HepG2 (cell line): ENCODE measurements around the gene HMG20B. TPM values are rescaled to one million over a fixed set of nuclear protein-coding genes. Genes with fewer than 3 reads are reported as not detected.

ENCODE experiments used
- ARHGAP35 ChIP-seq: sonication (generic); formaldehyde crosslinking; IDR thresholded peaks from 2 replicates; pipeline ENCODE4 v1.9.0; 2022; ENCODE audit warnings: mild to moderate bottlenecking, inconsistent platforms, moderate library complexity, missing genetic modification reagents, borderline replicate concordance
- ARNTL ChIP-seq: sonication (generic); formaldehyde crosslinking; IDR thresholded peaks from 2 replicates; pipeline ENCODE4 v1.4.0; 2020; ENCODE audit warnings: mild to moderate bottlenecking, missing genetic modification reagents
- FLYWCH1 ChIP-seq: sonication (generic); formaldehyde crosslinking; IDR thresholded peaks from 2 replicates; pipeline ENCODE4 v1.8.1; 2023; ENCODE audit warnings: mild to moderate bottlenecking, missing genetic modification reagents
- LCORL ChIP-seq, 2 experiments: fragments of 450-650 bp in 1 of 2; sonication (generic) in 1 of 2; formaldehyde crosslinking in 1 of 2; IDR thresholded peaks; 2 replicates each; pipeline versions ENCODE4 v1.5.0 to v1.6.1; 2017 to 2020; ENCODE audit warnings: antibody characterized with exemption in 1 of 2, missing genetic modification reagents in 1 of 2
- NR1H2 ChIP-seq: sonication (generic); formaldehyde crosslinking; IDR thresholded peaks from 2 replicates; pipeline ENCODE4 v1.8.1; 2022; ENCODE audit warnings: low read depth, missing genetic modification reagents, borderline replicate concordance
- SMYD3 ChIP-seq: sonication (generic); formaldehyde crosslinking; IDR thresholded peaks from 2 replicates; pipeline ENCODE4 v1.8.1; 2023; ENCODE audit warnings: mild to moderate bottlenecking, missing genetic modification reagents
- SRSF1 ChIP-seq: fragments of 200-400 bp; formaldehyde crosslinking; optimal IDR thresholded peaks from 2 replicates; pipeline ENCODE3; 2017; ENCODE audit warnings: mild to moderate bottlenecking, low read depth, low read length, moderate library complexity
- TEAD2 ChIP-seq: sonication (generic); formaldehyde crosslinking; IDR thresholded peaks from 2 replicates; pipeline ENCODE4 v1.9.0; 2021; ENCODE audit warnings: missing genetic modification reagents
- THAP11 ChIP-seq: IDR thresholded peaks from 2 replicates; pipeline ENCODE4 v1.6.1; 2016; ENCODE audit warnings: missing biosample characterization, missing genetic modification reagents
- ZMAT3 ChIP-seq: sonication (generic); formaldehyde crosslinking; conservative IDR thresholded peaks from 2 replicates; pipeline ENCODE4 v1.7.0; 2021; ENCODE audit warnings: missing genetic modification reagents
- ZMYM3 ChIP-seq: sonication (generic); formaldehyde crosslinking; IDR thresholded peaks from 2 replicates; pipeline ENCODE4 v1.5.1; 2020; ENCODE audit warnings: mild to moderate bottlenecking, missing genetic modification reagents
- ZNF792 ChIP-seq: IDR thresholded peaks from 2 replicates; pipeline ENCODE4 v1.6.1; 2016
- ZSCAN20 ChIP-seq: sonication (generic); formaldehyde crosslinking; IDR thresholded peaks from 2 replicates; pipeline ENCODE4 v1.4.0; 2020; ENCODE audit warnings: missing genetic modification reagents, mild to moderate bottlenecking, borderline replicate concordance
- polyA plus RNA-seq, 8 experiments: library from polyadenylated mRNA; depleted of rRNA in 3 of 8; stranded (reverse) in 7 of 8; unstranded in 1 of 8; fragments of >200 nt; fragmentation: Illumina TruSeq in 4 of 8; extraction: Trizol in 4 of 8; gene quantifications; 2 replicates each; pipeline versions ENCODE4 v1.2.1 to v1.2.3, GENCODE V29; 2011 to 2016; ENCODE audit warnings: low read depth in 4 of 8, missing spikeins in 1 of 8, mixed read lengths in 1 of 8; ENCODE audit not compliant: insufficient read depth in 1 of 8
- total RNA-seq, 5 experiments: library from RNA; depleted of rRNA; stranded (reverse); fragments of >200 nt; fragmentation: Illumina TruSeq; extraction: Trizol; gene quantifications; 2 replicates each; pipeline ENCODE4 v1.2.3, GENCODE V29; 2016; ENCODE audit warnings: low read depth in 1 of 5
- TF ChIP-seq, protein P1 (sequence below): sonication (generic); formaldehyde crosslinking; IDR thresholded peaks from 2 replicates; pipeline ENCODE4 v1.5.0; 2020; ENCODE audit warnings: mild to moderate bottlenecking, missing genetic modification reagents, borderline replicate concordance
- TF ChIP-seq, protein P2 (sequence below): sonication (generic); formaldehyde crosslinking; conservative IDR thresholded peaks from 2 replicates; pipeline ENCODE4 v1.4.0; 2020; ENCODE audit warnings: missing genetic modification reagents
- TF ChIP-seq, protein P3 (sequence below): fragments of 450-650 bp; IDR thresholded peaks from 2 replicates; pipeline ENCODE4 v1.6.1; 2017
- TF ChIP-seq, protein P4 (sequence below): fragments of 450-650 bp; IDR thresholded peaks from 2 replicates; pipeline ENCODE4 v1.6.1; 2017; ENCODE audit warnings: mild to moderate bottlenecking
- TF ChIP-seq, protein P5 (sequence below): sonication (generic); formaldehyde crosslinking; IDR thresholded peaks from 2 replicates; pipeline ENCODE4 v1.8.0; 2023; ENCODE audit warnings: mild to moderate bottlenecking, missing genetic modification reagents

Gene HMG20B
- total and polyA plus RNA-seq, 2 of the 13 experiments (the other 11 are each of a cell fraction or from before 2014, with no cell fraction given), result 23.9 to 29.2 TPM

DNA sequence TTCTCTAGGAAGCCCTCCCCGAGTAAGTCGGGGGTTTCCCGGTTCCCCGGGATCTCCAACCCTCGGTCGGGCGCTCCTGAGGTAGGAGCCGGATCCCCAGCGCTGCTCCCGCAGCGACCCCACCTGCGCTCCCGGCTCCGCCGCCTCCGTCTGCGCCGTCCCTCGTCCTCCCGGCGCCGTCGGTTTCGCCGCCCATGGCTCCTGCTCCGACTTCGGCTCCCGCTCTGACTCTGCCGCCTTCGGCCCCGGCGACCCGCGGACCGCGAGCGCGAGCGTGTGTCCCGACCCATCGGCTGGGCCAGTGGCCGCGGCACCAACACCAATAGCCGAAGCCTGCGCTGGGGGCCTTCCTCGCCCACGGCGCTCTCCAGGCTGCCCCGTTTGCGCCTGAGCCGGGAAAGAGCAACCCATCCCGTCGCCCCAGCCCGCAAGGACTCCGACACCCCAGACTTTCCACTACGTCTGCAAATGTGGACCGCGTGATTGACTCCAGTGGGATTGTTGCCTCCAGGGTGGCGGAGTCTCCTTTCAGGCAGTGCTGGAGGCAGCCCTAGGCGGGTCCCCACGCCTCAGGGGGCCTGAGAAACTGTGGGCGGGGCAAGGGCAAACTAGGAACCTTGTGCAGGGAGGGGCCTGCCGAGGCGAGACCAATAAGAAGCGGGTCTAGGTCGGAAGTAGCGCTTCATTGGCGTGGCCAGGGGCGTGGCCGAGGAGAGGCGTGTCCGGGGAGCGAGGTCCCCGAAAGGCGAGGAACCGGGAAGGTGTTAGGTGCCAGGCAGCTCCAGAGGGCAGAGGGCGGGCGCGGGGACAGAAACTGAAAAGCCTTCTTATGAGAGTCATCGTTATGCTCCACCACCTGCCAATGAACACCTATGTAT is 54.0 kb downstream of the HMG20B start, which contains the start of gene CACTIN (continued):
- TF ChIP-seq, protein P1, sequence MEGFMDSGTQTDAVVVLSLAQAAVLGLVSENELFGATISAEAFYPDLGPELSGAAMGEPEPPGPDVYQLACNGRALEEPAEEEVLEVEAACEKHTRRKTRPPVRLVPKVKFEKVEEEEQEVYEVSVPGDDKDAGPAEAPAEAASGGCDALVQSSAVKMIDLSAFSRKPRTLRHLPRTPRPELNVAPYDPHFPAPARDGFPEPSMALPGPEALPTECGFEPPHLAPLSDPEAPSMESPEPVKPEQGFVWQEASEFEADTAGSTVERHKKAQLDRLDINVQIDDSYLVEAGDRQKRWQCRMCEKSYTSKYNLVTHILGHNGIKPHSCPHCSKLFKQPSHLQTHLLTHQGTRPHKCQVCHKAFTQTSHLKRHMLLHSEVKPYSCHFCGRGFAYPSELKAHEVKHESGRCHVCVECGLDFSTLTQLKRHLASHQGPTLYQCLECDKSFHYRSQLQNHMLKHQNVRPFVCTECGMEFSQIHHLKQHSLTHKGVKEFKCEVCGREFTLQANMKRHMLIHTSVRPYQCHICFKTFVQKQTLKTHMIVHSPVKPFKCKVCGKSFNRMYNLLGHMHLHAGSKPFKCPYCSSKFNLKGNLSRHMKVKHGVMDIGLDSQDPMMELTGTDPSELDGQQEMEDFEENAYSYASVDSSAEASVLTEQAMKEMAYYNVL (CRISPR knock-in tag), result no peak
- TF ChIP-seq NR1H2 (CRISPR knock-in tag) (no peak), ZSCAN20 (CRISPR knock-in tag) (peak; percentile 72; the same call in 1 of the 2 replicates), ZMYM3 (CRISPR knock-in tag) (no peak), ARNTL (CRISPR knock-in tag) (0 out of 2 replicates have a peak, but pooled peaks have one; percentile 40), THAP11 (CRISPR knock-in tag) (peak; percentile 95), ZNF792 (CRISPR knock-in tag) (peak; percentile 62; the same call in 1 of the 2 replicates), SRSF1 (no peak), TEAD2 (CRISPR knock-in tag) (no peak), FLYWCH1 (no peak), SMYD3 (CRISPR knock-in tag) (0 out of 2 replicates have a peak, but pooled peaks have one; percentile 20), LCORL (IDR thresholded peaks at IDR 0.05) (no peak), LCORL (CRISPR knock-in tag; IDR thresholded peaks at IDR 0.05) (0 out of 2 replicates have a peak, but pooled peaks have one; percentile 50), ARHGAP35 (CRISPR knock-in tag) (no peak; the same call in 1 of the 2 replicates), ZMAT3 (CRISPR knock-in tag) (no peak)
- TF ChIP-seq, protein P2, sequence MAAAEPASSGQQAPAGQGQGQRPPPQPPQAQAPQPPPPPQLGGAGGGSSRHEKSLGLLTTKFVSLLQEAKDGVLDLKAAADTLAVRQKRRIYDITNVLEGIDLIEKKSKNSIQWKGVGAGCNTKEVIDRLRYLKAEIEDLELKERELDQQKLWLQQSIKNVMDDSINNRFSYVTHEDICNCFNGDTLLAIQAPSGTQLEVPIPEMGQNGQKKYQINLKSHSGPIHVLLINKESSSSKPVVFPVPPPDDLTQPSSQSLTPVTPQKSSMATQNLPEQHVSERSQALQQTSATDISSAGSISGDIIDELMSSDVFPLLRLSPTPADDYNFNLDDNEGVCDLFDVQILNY (CRISPR knock-in tag), result no peak; the same call in 1 of the 2 replicates
- TF ChIP-seq, protein P3, sequence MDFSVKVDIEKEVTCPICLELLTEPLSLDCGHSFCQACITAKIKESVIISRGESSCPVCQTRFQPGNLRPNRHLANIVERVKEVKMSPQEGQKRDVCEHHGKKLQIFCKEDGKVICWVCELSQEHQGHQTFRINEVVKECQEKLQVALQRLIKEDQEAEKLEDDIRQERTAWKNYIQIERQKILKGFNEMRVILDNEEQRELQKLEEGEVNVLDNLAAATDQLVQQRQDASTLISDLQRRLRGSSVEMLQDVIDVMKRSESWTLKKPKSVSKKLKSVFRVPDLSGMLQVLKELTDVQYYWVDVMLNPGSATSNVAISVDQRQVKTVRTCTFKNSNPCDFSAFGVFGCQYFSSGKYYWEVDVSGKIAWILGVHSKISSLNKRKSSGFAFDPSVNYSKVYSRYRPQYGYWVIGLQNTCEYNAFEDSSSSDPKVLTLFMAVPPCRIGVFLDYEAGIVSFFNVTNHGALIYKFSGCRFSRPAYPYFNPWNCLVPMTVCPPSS, result no peak
- TF ChIP-seq, protein P4, sequence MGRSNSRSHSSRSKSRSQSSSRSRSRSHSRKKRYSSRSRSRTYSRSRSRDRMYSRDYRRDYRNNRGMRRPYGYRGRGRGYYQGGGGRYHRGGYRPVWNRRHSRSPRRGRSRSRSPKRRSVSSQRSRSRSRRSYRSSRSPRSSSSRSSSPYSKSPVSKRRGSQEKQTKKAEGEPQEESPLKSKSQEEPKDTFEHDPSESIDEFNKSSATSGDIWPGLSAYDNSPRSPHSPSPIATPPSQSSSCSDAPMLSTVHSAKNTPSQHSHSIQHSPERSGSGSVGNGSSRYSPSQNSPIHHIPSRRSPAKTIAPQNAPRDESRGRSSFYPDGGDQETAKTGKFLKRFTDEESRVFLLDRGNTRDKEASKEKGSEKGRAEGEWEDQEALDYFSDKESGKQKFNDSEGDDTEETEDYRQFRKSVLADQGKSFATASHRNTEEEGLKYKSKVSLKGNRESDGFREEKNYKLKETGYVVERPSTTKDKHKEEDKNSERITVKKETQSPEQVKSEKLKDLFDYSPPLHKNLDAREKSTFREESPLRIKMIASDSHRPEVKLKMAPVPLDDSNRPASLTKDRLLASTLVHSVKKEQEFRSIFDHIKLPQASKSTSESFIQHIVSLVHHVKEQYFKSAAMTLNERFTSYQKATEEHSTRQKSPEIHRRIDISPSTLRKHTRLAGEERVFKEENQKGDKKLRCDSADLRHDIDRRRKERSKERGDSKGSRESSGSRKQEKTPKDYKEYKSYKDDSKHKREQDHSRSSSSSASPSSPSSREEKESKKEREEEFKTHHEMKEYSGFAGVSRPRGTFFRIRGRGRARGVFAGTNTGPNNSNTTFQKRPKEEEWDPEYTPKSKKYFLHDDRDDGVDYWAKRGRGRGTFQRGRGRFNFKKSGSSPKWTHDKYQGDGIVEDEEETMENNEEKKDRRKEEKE, result no peak
- TF ChIP-seq, protein P5, sequence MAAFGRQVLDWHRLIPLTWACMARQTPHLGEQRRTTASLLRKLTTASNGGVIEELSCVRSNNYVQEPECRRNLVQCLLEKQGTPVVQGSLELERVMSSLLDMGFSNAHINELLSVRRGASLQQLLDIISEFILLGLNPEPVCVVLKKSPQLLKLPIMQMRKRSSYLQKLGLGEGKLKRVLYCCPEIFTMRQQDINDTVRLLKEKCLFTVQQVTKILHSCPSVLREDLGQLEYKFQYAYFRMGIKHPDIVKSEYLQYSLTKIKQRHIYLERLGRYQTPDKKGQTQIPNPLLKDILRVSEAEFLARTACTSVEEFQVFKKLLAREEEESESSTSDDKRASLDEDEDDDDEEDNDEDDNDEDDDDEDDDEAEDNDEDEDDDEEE (CRISPR knock-in tag), result peak; percentile 84; the same call in 1 of the 2 replicates
